Gastroesophageal sphincter (tissue), 4 donors: ENCODE measurements around the gene CEP131. TPM values are rescaled to one million over a fixed set of nuclear protein-coding genes. Genes with fewer than 3 reads are reported as not detected.
A peak's percentile ranks its signal among the peaks of the same experiment; 100 is the strongest.

Source experiments
- ATAC-seq: fragments of 150-250 bp; one replicate; pipeline ENCODE4 v1.9.1; 2016; ENCODE audit warnings: mild to moderate bottlenecking, moderate library complexity
- H3K27ac ChIP-seq, 4 donors: fragments of 200-600 bp; sonication (generic) in 3 of 4; 1 replicate in 3 of 4; 2 replicates in 1 of 4; pipeline ENCODE4 v1.5.1; 2016 to 2019
- H3K27me3 ChIP-seq: fragments of 200-600 bp; sonication (generic); one replicate; pipeline ENCODE4 v1.5.1; 2019
- H3K36me3 ChIP-seq, 2 donors: fragments of 200-600 bp; sonication (generic); one replicate each; pipeline ENCODE4 v1.5.1; 2019; ENCODE audit warnings: control low read depth in 1 of 2
- H3K4me1 ChIP-seq, 3 donors: fragments of 200-600 bp; sonication (generic); 1 replicate in 2 of 3; 2 replicates in 1 of 3; pipeline ENCODE4 v1.5.1; 2016 to 2019; ENCODE audit warnings: control low read depth in 2 of 3
- H3K4me3 ChIP-seq, 2 donors: fragments of 200-600 bp; sonication (generic); one replicate each; pipeline ENCODE4 v1.5.1; 2019; ENCODE audit warnings: mild to moderate bottlenecking in 1 of 2, moderate library complexity in 1 of 2
- H3K9me3 ChIP-seq, 3 donors: fragments of 200-600 bp; sonication (generic); one replicate each; pipeline ENCODE4 v1.5.1; 2017 to 2019; ENCODE audit warnings: control low read depth in 2 of 3
- EP300 ChIP-seq: sonication (generic); formaldehyde crosslinking; IDR thresholded peaks from one replicate; pipeline ENCODE4 v1.6.1; 2017; ENCODE audit warnings: antibody characterized with exemption, mild to moderate bottlenecking
- POLR2A ChIP-seq, 2 donors: fragments of 450-650 bp; IDR thresholded peaks; one replicate each; pipeline ENCODE4 v1.6.1; 2017; ENCODE audit warnings: antibody characterized with exemption in 2 of 2, mild to moderate bottlenecking in 2 of 2, moderate library complexity in 1 of 2
- POLR2AphosphoS5 ChIP-seq: sonication (generic); formaldehyde crosslinking; IDR thresholded peaks from one replicate; pipeline ENCODE4 v1.6.1; 2017; ENCODE audit warnings: antibody characterized with exemption
- WGBS, 2 donors: methylation state at CpG; one replicate each; pipeline ENCODE4 v1.1.5; 2018; ENCODE audit warnings: low coverage in 1 of 2; 5-methylcytosine and 5-hydroxymethylcytosine counted together
- total RNA-seq, 4 donors: library from RNA; depleted of rRNA; stranded (reverse); fragments of >200 nt; gene quantifications; one replicate each; pipeline ENCODE4 v1.1.0, GENCODE V29; 2016
- TF ChIP-seq, protein P1 (sequence below), 4 experiments: fragments of 200-600 bp in 2 of 4; fragments of 450-650 bp in 2 of 4; sonication (generic) in 1 of 4; IDR thresholded peaks; one replicate each; pipeline ENCODE4 v1.5.1; 2017 to 2019; ENCODE audit warnings: antibody characterized with exemption in 4 of 4, mild to moderate bottlenecking in 2 of 4, moderate library complexity in 2 of 4

CEP131 gene
- total RNA-seq, 4 donors from 2014 or later = 4.4 to 12.0 (median 6.4) TPM

DNA sequence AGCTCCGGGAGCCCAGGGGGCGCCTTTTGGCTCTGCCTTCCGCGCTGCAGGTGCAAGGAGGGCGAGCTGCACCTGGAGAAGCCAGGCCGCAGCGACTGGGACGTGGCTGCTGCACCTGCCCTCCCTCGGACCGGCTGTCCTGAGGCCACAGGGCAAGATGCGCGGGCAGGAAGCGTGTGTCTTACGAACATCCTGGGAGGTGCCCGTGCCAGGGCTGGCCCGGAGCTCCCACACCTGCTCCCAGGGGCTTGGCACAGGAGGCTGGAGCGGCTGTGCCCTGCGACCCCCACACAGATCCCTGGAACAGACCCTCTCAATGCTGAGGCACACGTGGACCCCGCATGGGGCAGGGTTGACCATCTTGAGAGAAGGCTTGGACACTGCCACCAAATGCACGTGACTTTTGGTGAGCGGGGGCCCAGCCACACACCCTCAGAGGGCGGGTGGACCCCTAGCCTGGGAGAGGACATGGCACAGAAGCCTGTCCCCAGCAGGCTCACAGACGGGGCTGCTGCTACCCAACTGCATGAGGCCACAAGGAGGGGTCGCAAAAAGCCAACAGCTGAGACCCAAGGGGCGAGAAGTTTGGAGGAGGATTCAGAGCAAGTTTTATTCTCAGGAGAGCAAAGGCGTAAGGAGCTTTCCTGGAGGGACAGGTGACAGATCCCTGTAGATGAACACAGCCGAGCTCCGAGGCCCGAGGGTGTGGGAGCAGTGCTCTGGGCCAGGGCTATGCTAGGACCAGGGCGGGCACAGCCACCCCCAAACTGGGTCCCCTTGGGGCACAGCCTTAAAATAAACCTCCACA lies 27.7 kb upstream of the CEP131 start:
- no peak overlapping the region for H3K4me3 ChIP-seq
- H3K27me3 ChIP-seq = no peaks in the 10 kb centered on the region
- H3K9me3 ChIP-seq = no peaks in the 10 kb centered on the region
- H3K36me3 ChIP-seq = peaks cover 0 to 61% of the 10 kb centered on the region in 2 donors
- 100% methylated on average over 1 of the region's 31 CpGs; no CpG with 5 or more reads in 1 of the 2 donors for WGBS, 2 donors
- TF ChIP-seq POLR2A (IDR thresholded peaks at IDR 0.05) = no peak
- TF ChIP-seq, protein P1, sequence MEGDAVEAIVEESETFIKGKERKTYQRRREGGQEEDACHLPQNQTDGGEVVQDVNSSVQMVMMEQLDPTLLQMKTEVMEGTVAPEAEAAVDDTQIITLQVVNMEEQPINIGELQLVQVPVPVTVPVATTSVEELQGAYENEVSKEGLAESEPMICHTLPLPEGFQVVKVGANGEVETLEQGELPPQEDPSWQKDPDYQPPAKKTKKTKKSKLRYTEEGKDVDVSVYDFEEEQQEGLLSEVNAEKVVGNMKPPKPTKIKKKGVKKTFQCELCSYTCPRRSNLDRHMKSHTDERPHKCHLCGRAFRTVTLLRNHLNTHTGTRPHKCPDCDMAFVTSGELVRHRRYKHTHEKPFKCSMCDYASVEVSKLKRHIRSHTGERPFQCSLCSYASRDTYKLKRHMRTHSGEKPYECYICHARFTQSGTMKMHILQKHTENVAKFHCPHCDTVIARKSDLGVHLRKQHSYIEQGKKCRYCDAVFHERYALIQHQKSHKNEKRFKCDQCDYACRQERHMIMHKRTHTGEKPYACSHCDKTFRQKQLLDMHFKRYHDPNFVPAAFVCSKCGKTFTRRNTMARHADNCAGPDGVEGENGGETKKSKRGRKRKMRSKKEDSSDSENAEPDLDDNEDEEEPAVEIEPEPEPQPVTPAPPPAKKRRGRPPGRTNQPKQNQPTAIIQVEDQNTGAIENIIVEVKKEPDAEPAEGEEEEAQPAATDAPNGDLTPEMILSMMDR (IDR thresholded peaks at IDR 0.05) = no peak
- TF ChIP-seq EP300 = no peak
- TF ChIP-seq POLR2AphosphoS5 = no peak
- no peak for ATAC-seq
- H3K27ac ChIP-seq = peak overlapping the region in 1 of 4 donors; percentile 48
- peaks cover 0 to 45% (median 10%) of the 10 kb centered on the region in 3 donors for H3K4me1 ChIP-seq

DNA sequence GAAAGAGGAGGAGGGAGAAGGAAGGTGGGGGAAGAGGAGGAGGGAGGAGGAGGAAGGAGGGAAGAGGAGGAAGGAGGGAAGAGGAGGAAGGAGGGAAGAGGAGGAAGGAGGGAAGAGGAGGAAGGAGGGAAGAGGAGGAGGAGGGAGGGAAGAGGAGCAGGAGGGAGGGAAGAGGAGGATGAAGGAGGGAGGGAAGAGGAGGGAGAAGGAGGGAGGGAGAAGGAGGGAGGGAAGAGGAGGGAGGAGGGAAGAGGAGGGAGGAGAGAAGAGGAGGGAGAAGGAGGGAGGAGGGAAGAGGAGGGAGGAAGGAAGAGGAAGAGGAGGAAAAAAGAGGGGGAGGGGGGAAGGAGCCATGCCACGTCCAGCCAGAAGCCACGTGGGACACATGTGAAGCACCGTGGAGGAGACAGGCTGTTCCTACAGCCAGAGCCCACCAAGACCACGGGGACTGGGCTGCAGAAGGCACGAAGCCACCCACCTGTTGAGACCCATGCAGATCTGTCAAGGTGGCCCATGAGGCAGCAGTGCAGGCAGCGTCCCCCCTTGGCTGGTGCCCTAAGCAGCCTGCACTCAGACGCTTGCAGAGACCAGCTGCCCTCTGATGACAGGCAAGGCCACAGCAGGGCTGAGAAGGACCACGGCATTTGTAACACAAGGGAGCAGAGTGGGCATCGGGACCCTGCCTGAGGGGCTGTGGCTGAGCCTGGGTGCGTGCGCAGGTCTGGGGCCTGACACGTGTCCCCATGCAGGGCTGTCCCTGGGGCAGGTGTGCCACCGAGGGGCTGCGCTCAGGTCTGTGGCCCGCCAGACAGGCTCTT lies 26.7 kb upstream of the CEP131 start:
- H3K27ac ChIP-seq = no peak overlapping the region
- whole genome bisulfite sequencing, 2 donors = 92% methylated on average over 4 to 11 of the region's 15 CpGs
- no peaks in the 10 kb centered on the region for H3K27me3 ChIP-seq
- H3K9me3 ChIP-seq = no peaks in the 10 kb centered on the region
- H3K4me3 ChIP-seq = no peak overlapping the region
- peaks cover 0 to 66% of the 10 kb centered on the region in 2 donors for H3K36me3 ChIP-seq
- peaks cover 0 to 35% (median under 1%) of the 10 kb centered on the region in 3 donors for H3K4me1 ChIP-seq
- TF ChIP-seq, protein P1 (IDR thresholded peaks at IDR 0.05) = no peak
- TF ChIP-seq POLR2AphosphoS5 = no peak
- TF ChIP-seq POLR2A (IDR thresholded peaks at IDR 0.05) = no peak
- TF ChIP-seq EP300 = no peak
- ATAC-seq = no peak

DNA sequence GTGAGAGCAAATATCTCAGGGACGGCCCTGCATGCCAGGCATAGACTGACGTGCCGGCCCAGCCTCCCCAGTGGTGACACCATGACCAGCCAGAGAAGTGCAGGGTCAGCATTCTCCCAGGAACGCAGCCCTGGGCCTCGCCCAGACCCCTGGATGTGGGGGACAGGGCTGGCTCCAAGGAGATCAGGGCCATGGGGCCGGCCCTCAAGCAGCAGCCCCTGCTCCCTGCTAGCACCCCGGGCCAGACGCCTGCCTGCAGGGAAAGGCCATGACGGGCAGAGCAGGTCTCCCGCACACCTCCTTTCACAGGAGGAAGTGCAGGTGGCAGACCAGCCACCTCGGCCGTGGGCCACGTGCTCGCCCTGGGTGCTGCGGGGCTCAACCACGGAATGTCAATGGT lies 25.9 kb upstream of the CEP131 start:
- H3K4me1 ChIP-seq = peaks cover 0 to 27% (median 0%) of the 10 kb centered on the region in 3 donors
- H3K9me3 ChIP-seq = no peaks in the 10 kb centered on the region
- WGBS, 2 donors = 80% methylated on average over 4 of the region's 16 CpGs; no CpG with 5 or more reads in 1 of the 2 donors
- H3K36me3 ChIP-seq = peaks cover 0 to 66% of the 10 kb centered on the region in 2 donors
- no peak for TF ChIP-seq EP300
- TF ChIP-seq, protein P1 (IDR thresholded peaks at IDR 0.05) = no peak
- ATAC-seq = no peak
- H3K27ac ChIP-seq = no peak overlapping the region
- H3K4me3 ChIP-seq = no peak overlapping the region
- no peaks in the 10 kb centered on the region for H3K27me3 ChIP-seq

DNA sequence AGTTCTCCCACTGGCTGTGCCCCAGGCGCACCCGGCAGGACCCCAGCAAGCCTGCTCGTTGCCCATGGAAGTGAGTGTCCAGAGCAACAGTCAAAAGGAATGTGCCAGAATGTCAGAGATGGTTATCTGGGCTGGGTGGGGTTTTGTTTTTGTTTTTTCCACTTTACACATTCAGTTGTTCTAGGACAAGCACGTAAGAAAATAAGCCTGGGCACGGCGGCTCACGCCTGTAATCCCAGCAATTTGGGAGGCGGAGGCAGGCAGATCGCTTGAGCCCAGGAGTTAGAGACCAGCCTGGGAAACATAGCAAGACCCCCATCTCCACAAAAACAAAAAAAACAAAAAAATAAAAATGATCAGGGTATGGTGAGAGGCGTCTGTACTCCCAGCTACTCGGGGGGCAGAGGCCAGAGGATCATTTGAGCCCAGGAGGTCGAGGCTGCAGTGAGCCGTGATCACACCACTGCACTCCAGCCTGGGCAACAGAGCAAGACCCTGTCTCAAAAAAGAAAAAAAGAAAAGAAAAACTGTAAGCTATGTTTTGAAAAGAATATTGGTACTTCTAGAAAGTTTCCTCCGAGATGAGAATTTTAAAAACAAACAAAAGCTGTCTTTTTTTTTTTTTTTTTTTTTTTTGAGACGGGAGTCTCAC lies 24.7 kb upstream of the CEP131 start:
- Histone ChIP-seq H3K27ac (no peak overlapping the region), H3K36me3 (peaks cover 0 to 68% of the 10 kb centered on the region in 2 donors), H3K4me3 (no peak overlapping the region), H3K27me3 (no peaks in the 10 kb centered on the region), H3K4me1 (peaks cover 0 to 17% (median 0%) of the 10 kb centered on the region in 3 donors), H3K9me3 (no peaks in the 10 kb centered on the region)
- WGBS, 2 donors = 70 to 84% methylated on average over 5 to 10 of the region's 15 CpGs
- ATAC-seq = no peak
- no peak for TF ChIP-seq POLR2A (IDR thresholded peaks at IDR 0.05)
- TF ChIP-seq, protein P1 (IDR thresholded peaks at IDR 0.05) = no peak
- no peak for TF ChIP-seq EP300
- TF ChIP-seq POLR2AphosphoS5 = no peak
